ENCODE measurements around the gene CAMK2A.

CAMK2A gene

DNA sequence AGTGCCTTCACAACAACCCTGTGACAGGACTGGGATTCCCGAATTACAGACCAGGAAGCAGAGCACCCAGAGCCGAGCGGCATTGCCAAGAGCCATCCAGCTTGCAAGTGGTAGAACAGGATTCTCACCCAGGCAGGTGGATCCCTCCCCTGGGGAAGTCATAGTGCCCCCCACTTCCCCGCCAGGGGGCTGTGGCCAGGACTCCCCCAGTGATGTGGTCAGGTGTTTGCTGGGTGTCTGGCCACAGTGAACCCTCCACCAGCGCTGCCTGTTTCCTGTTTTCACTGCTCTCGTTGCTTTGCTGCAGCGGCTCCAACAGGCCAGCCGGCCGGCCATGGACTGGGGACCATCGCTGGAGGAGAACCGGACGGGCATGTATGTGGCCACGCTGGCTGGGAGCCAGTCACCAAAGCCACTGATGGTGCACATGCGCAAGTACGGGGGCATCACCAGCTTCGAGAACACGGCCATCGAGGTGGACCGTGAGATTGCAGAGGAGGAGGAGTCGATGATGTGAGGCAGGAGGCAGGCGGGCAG lies 80.4 kb downstream of the CAMK2A start:
- peak; percentile 33 for DNase-seq

DNA sequence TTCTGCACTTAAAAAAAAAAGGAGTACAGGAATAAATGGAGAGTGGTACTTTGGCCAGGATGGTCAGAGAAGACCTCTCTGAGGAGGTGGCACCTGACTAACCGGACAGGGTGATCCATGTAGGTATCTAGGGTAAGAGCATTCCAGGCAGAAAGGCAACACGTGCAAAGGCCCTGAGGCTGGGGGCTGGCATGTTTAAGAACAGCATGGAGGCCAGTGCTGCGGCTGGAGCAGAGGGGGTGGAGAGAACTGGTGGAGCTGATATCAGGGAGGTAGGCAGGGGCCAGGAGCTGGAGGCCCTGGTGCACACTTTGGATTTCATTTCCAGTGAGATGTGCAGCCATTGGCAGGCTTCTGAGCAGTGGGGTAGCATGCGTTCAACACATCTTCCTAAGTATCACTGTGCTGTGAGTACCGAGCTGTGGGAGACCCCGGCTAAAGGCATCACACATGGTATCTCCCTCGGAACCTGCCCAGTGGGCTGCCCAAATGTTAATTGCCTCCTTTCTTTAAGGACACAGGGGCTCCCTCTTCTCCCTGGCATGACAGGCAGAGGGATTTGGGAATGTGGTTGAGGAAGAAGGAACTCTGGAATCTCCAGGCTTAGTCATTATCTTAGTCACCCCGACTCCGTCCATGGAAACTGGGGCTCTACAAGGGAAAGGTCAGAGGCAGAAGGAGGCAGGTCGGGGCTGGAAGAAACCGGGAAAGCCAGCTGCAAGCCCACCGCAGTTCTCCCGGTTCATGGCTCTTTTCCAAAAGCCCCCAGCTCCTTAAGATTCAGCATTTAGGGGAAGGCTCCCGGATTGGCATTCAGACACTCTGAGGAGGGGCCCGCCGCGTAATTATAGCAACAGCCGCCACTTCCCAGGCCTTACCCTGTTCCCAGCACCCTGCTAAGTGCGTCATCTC lies 81.1 kb downstream of the CAMK2A start:
- no peak for DNase-seq

GRCh38 chr5:150206779-150207115 lies 82.8 kb downstream of the CAMK2A start:
- no peak for DNase-seq

DNA sequence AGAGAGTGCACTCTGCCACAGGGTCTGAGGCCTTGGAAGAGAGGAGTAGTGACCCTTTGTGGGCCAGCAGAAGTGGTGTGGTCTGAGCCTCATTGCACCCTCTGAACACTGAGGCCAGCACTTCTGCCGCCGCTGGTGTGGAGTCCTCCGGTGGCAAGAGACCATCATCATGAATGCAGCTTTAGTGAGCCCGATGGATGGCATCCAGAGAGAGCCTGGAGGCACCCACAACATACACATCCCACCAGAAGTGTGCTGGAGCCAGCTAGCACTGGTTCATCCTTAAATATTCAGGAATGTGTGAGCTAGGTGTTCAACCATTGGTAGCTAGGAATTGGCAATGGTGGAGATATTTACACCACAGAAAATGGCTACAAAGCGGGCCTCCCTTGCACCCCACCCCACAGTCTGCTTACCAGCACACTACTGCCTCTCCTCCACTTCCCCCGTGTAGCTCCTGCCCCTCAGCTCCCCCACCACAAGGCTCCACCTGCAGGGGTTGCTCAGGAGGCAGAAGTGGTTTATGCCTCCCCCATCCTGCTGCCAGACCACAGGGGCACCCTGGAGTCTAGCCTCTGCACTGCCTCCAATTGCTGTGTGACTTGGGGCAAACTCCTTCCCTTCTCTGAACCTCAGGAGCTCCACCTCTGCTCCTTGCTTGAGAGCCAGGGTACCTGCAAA lies 83.3 kb downstream of the CAMK2A start:
- DNase-seq, result no peak

GRCh38 chr5:150204590-150204960 lies 85.0 kb downstream of the CAMK2A start:
- DNase-seq, result no peak

GRCh38 chr5:150203832-150204589 lies 85.6 kb downstream of the CAMK2A start:
- DNase-seq, result no peak

DNA sequence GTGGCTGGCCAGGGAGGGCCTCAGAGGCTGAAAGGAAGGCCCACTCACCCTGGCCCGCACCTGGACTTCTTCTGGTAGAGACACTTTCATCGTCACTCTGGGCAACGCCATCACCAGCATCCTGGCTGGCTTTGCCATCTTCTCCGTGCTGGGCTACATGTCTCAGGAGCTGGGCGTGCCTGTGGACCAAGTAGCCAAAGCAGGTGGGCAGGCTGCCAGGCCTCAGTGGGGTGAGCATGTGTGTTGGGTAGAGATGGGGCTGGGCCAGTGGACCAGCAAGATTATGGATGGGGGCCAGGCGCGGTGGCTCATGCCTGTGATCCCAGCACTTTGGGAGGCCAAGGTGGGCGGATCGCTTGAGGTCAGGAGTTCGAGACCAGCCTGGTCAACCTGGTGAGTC lies 87.1 kb downstream of the CAMK2A start:
- no peak for DNase-seq

GRCh38 chr5:150197476-150197875 lies 92.1 kb downstream of the CAMK2A start:
- DNase-seq, result no peak

DNA sequence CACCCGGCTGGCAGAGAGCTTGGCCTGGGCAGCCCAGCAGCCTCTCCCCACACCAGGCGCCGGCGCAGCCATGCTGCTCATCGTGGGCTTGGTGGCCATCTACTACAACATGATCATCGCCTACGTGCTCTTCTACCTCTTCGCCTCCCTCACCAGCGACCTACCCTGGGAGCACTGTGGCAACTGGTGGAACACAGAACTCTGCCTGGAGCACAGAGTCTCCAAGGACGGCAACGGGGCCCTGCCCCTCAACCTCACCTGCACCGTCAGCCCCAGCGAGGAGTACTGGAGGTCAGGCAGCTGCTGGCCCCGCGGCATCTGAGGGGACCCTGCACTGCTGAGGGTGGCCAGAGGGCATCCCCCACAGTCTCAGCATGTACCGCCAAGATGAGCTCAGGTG lies 92.6 kb downstream of the CAMK2A start:
- DNase-seq, result no peak

DNA sequence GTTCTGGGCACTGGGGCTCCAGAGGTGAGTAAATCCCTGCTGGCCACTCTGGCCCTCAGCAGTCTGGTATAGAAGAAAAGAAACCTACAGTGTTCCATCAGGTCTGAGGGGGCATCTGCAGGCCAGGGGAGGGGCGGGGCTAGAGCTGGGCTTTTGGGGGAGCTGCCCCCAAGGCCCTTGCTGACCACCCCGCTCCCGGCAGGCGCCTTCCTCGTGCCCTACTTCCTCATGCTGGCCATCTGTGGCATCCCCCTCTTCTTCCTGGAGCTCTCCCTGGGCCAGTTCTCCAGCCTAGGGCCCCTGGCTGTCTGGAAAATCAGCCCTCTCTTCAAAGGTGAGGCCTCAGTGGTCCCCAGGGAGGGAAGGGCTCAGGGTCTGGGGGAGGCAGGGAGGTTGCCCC lies 93.1 kb downstream of the CAMK2A start:
- DNase-seq, result no peak

- no peak for DNase-seq
Observed at GRCh38 chr5:150195736-150196485, 93.7 kb downstream of the CAMK2A start.

- DNase-seq, result no peak
Observed at GRCh38 chr5:150192462-150192861, 97.1 kb downstream of the CAMK2A start.

GRCh38 chr5:150190987-150191386 lies 98.6 kb downstream of the CAMK2A start:
- no peak for DNase-seq

DNA sequence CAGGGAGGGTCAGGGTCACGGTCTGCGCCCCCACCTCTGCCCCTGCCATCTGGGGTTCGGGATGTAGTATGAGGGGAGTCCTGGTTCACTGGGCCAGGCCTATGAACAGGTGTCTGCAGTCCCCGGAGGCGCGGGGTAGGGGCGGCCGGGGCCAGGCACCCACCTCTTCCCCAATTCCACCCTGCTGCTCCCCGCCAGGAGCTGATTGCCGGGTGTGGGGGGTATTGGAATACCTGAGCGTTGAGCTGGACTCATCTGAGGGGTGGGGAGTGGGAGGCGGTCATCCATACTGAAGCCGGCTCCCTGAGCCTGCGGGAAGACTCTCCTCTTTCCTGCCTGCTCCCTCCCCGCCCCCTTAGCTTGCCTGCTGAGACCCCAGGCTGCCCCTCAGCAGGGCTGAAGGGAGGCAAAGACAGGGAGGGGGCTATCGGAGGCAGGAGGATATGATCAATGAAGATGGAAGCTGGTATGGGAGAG lies 99.0 kb downstream of the CAMK2A start:
- DNase-seq, result no peak

DNA sequence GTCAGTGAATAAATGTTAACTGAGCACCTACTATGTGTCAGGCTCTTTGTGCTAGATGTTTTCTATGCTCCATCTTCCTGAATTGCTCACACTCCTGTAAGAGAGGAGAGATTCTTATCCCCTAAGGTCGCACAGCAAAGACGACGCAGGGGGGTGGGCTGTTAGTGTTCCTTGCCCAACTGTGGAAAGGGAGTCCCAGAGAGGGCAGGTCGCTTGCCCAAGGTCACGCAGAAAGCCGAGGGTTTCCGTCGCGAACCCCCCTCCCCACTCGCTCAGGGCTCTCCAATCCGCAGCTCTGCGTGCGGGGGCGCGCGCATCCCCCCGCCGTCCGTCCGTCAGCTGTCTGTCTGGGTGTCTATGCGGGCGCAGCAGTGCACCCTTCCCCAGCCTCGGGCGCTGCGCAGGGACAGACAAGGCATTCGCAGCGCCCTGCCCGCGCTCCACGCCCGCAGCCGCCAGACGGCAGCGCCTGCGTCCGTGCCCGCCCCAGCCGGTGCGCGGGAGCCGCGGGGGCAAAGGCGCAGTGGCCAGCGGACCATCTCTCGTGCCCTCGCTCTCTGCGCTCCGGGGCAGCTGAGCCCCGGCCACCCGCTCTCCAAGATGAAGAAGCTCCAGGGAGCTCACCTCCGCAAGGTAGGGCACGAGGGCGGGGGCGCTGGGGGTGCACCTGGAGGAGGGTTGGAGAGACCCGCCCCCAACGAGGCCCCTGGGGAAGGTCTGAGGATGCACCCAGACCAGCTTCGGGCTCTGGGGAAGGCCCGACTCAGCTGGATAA lies 99.7 kb downstream of the CAMK2A start, which contains the start of gene SLC6A7:
Gene SLC6A7, plus strand, starts transcription at position 335 of the 775 bp plus-strand sequence. Its CDS starts 266 bp downstream, at position 601.
- DNase-seq, result no peak

DNA sequence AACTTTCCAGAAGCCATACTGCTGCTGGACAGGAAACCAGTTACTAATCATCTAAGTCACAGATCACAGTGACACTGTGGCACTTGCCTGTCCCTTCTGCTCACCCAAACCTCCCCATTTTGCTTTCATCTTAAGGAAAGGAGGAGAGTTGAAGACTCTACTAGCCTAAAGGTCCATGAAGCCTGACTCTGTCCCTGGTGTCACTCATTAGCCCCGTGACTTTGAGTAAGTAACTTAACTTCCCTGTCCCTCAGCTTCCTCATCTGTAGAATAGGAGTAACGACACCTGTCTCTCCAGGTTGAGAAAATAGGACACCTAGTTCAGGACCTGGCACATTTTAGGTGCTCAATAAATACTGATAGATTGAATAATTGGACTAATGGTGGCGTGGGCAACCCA lies 100.2 kb downstream of the CAMK2A start:
- DNase-seq, result no peak

GRCh38 chr5:150188146-150188842 lies 101.3 kb downstream of the CAMK2A start:
- DNase-seq, result no peak

DNA sequence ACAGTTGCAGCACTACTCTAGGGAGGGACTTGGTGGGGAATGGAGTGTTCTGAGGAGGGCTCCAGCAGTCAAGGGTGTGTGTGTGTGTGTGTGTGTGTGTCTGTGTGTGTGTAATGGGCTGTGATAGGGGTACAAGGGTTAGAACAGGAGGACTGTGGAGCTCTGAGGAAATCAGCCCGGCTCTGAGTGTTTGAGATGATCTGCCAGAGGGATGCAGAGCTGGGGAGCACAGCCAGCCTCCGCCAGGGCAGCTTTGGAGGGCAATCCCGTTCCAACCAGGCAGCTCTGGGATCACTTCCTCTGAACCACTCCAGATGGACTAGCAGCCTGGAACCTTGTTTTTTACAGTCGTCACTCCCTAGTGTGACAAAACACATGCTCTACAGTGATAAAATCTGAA lies 102.7 kb downstream of the CAMK2A start:
- no peak for DNase-seq

DNA sequence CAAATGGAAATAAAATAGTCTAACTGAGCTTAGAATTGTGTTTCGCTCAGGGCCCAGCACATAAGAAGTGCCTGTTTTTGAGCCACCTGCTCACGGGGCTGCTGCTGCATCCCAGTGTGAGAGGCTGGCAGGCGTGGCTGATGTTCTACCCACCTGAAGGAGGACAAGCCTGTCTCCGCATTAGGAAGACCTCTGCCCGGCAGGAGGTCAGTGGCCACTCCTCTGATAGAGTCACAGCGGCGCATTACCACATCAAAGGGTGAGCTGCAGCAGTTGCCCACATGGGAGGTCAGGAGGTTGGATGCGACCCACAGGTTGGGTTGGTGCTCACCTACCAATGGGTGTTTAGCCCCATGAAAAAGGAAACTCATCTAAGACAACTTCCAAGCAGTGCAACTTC lies 103.4 kb downstream of the CAMK2A start:
- no peak for DNase-seq

DNA sequence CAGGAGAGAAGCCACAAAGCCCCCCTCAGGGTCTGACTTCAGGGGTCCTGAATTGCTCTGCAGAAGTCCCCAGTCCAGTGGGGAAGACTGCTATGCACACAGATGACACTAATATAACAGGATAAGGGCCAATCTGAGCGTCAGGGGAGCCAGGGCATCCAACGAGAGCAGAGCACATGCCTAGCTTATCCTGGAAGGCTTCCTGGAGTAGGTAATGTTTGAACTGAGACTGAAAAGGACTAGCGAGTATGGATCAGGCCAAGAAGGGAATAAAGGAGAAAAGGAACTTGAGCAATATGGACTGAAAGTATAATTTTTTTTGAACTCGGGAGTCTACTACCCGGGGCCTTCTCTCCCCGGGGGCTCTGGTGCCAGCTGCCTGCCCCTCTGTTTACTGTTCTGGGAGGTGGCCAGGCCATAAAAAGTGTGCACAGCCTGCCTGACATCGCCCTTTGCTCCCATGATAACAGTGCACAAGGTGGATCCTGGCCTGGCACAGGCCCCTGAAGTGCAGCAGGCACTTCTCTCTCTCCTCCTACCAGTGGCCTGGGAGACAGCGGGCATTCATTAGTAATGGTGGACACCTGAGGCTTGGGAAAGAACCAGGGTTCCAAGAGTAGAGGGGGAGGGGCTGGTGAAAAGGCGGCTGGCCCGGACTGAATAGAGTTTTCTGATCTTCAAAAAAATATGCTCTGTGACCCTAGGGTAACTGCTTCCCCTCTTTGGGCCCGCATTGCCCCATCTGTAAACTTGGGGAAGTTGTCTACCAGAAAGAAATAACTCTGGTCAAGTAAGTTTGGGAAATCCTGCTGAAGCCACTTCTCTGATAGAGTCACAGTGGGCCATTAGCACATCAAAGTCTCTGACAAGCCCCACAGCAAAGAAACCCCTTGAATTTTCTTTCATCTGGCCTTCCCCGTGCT lies 104.3 kb downstream of the CAMK2A start:
- DNase-seq, result no peak
